ENCODE data around the gene CSMD2. TPM values are rescaled to one million over a fixed set of nuclear protein-coding genes. Genes with fewer than 3 reads are reported as not detected.

The CSMD2 gene
- total RNA-seq, 2 experiments from 2014 or later: not detected

DNA sequence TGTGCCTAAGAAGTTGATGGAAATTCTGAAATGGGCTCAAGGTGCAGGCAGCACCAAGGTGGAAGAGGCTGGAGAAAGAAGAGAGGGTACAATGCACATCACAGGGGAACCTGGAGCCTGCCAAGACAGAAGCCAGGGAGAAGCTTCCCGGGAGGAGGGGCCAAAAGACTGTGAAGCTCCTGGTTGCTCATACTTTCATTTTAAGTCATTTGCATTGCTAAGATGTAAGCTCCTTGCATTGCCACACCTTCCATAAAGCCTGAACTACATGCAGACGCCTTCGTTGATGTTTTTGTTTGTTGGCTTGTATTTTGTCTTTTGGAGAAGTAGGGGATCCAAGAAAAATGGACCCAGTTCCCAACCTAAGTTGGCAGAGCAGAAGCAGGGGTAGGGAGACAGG lies 232.2 kb downstream of the CSMD2 start:
- no peak for ATAC-seq (ENCODE audit: poor library complexity)
- ChIA-PET CTCF (no interaction called here), POLR2A (no interaction called here)
- no peaks in the 10 kb centered on the region for H3K36me3 ChIP-seq (ENCODE audit: insufficient read depth, low read length)
- peaks cover 2 to 3% of the 10 kb centered on the region in 2 experiments for H3K27me3 ChIP-seq (ENCODE audit: control insufficient read depth in 1 of 2, insufficient read depth in 2 of 2, low read length in 2 of 2)
- Mint-ChIP-seq H3K9me3 (peaks cover 2% of the 10 kb centered on the region), H3K4me3 (no peak overlapping the region), H3K4me1 (ENCODE audit: low read depth) (no peaks in the 10 kb centered on the region), H3K27ac (no peak overlapping the region), H3K36me3 (ENCODE audit: low read depth) (no peaks in the 10 kb centered on the region), H3K27me3 (peaks cover 32% of the 10 kb centered on the region)
- intact Hi-C loops (cut with DNase I, micrococcal nuclease): no loop called here
- H3K4me3 ChIP-seq (ENCODE audit: low read length): no peak overlapping the region
- H3K4me1 ChIP-seq (ENCODE audit: insufficient read depth, low read length): no peaks in the 10 kb centered on the region
- DNase-seq: no peak
- no peak overlapping the region for H3K27ac ChIP-seq (ENCODE audit: low read depth in 1 of 2, low read length in 2 of 2)
- TF ChIP-seq CTCF (IDR thresholded peaks at IDR 0.05): no peak
- peaks cover 4 to 5% of the 10 kb centered on the region in 2 experiments for H3K9me3 ChIP-seq (ENCODE audit: control insufficient read depth in 1 of 2, insufficient read depth in 1 of 2, low read length in 2 of 2)

GRCh38 chr1:33931111-33931475 lies 233.9 kb downstream of the CSMD2 start:
- Mint-ChIP-seq H3K27ac (no peak overlapping the region), H3K27me3 (peaks cover 32% of the 10 kb centered on the region), H3K4me1 (ENCODE audit: low read depth) (no peaks in the 10 kb centered on the region), H3K9me3 (no peaks in the 10 kb centered on the region), H3K36me3 (ENCODE audit: low read depth) (no peaks in the 10 kb centered on the region), H3K4me3 (no peak overlapping the region)
- Histone ChIP-seq H3K9me3 (ENCODE audit: control insufficient read depth in 1 of 2, insufficient read depth in 1 of 2, low read length in 2 of 2) (peaks cover 0 to 4% of the 10 kb centered on the region in 2 experiments), H3K27ac (ENCODE audit: low read depth in 1 of 2, low read length in 2 of 2) (no peak overlapping the region), H3K4me1 (ENCODE audit: insufficient read depth, low read length) (no peaks in the 10 kb centered on the region), H3K36me3 (ENCODE audit: insufficient read depth, low read length) (no peaks in the 10 kb centered on the region), H3K4me3 (ENCODE audit: low read length) (no peak overlapping the region), H3K27me3 (ENCODE audit: control insufficient read depth in 1 of 2, insufficient read depth in 2 of 2, low read length in 2 of 2) (peaks cover 2 to 3% of the 10 kb centered on the region in 2 experiments)
- no peak for ATAC-seq (ENCODE audit: poor library complexity)
- intact Hi-C loops (cut with DNase I, micrococcal nuclease): no loop called here
- CTCF ChIA-PET: no interaction called here
- TF ChIP-seq CTCF (IDR thresholded peaks at IDR 0.05): no peak
- no peak for DNase-seq
- POLR2A ChIA-PET: no interaction called here

GRCh38 chr1:33930346-33931110 lies 234.5 kb downstream of the CSMD2 start:
- peaks cover 0 to under 1% of the 10 kb centered on the region in 2 experiments for H3K9me3 ChIP-seq (ENCODE audit: control insufficient read depth in 1 of 2, insufficient read depth in 1 of 2, low read length in 2 of 2)
- H3K4me3 ChIP-seq (ENCODE audit: low read length): no peak overlapping the region
- ATAC-seq (ENCODE audit: poor library complexity) (no peak), DNase-seq (no peak)
- ChIA-PET POLR2A (no interaction called here), CTCF (no interaction called here)
- peaks cover 2 to 3% of the 10 kb centered on the region in 2 experiments for H3K27me3 ChIP-seq (ENCODE audit: control insufficient read depth in 1 of 2, insufficient read depth in 2 of 2, low read length in 2 of 2)
- no peak overlapping the region for H3K27ac ChIP-seq (ENCODE audit: low read depth in 1 of 2, low read length in 2 of 2)
- Mint-ChIP-seq H3K4me3 (no peak overlapping the region), H3K4me1 (ENCODE audit: low read depth) (no peaks in the 10 kb centered on the region), H3K9me3 (peaks cover 2% of the 10 kb centered on the region), H3K36me3 (ENCODE audit: low read depth) (no peaks in the 10 kb centered on the region), H3K27me3 (peaks cover 32% of the 10 kb centered on the region), H3K27ac (no peak overlapping the region)
- no peak for TF ChIP-seq CTCF (IDR thresholded peaks at IDR 0.05)
- intact Hi-C loops (cut with DNase I, micrococcal nuclease): no loop called here
- H3K4me1 ChIP-seq (ENCODE audit: insufficient read depth, low read length): no peaks in the 10 kb centered on the region
- no peaks in the 10 kb centered on the region for H3K36me3 ChIP-seq (ENCODE audit: insufficient read depth, low read length)

All from CD4-positive, alpha-beta T cell (primary cell).